NOMO-1 (cell line): ENCODE results near the gene ARHGEF4.
A peak's percentile ranks its signal among the peaks of the same experiment; 100 is the strongest.

Experiments used
- DNase-seq, 2 experiments: peaks; one replicate each; lab custom pipeline; 2025; ENCODE audit not compliant: unreplicated experiment in 2 of 2; lab: John Stamatoyannopoulos, UW

The ARHGEF4 gene

DNA sequence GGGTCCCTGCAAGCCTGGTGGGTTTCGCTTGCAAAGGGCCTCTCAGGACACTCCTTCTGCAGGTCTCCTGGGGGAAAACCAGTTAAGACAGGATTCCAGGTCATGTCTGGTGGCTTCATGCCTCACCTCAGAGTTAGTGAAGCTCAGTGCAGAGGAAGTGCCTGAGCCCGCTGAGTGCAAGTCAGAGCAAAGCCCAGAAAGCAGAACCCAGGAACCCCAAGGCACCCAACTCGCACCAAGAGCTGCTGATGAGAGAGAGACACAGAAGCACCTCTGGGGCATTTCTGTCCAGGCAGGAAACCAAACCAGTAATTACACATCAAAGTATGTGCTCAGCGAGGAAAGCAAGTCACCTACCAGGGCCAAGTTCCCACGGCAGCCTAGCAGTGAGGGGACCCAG lies 78.4 kb downstream of the ARHGEF4 start:
- no peak for DNase-seq

DNA sequence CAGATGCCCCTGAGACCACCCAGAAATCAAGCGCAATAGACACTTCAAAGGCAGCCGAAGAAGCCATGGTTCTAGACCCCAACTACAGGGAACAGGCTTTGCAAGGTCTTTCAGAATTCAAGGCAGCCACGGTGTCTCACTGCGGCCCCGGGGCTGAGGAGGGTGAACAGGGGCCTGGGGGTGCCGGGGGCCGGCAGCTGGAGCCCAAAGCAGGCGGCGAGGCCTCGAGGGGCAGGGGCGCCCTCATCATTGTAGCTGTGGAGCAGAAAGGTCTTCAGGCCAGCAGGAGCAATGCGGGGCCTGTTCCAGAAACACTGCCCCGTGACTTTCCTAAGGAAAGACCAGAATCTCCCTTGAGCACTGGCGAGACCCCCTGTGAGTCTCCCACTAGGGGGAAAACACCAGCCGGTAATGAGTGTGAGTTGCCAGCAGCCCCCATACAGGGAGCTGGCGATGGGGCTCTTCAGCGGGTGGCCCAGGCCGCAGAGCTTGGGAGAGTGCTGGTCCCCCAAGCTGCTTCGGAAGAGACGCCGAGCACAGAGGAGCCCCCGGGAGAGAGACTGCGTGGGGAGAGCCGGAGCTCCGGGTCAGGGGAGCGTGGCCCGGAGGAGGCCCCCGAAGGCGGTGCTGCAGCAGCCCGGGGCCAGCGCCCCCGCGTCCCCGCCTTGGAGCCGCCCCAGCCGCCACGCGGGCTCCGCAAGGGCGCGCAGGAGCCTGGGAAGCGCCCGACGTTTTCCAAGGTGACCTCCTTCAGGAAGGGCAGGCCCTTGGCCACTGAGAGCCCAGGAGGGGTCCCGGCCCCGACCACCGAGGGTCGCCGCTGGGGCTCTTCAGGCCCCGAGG lies 79.1 kb downstream of the ARHGEF4 start:
- DNase-seq, result no peak

DNA sequence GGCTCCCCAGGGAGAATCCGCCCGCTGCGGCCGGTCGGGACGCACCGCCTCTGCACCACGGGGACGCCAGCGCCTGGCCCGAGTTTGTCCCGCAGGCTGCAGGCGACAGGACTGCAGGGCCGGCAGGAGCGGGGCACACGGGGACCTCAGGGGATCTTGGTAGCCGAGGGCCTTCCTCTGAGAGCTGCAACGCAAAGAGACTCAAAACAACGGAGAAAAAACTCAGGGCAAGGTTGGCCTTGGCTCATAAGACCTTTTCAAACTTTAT lies 79.7 kb downstream of the ARHGEF4 start:
- no peak for DNase-seq

DNA sequence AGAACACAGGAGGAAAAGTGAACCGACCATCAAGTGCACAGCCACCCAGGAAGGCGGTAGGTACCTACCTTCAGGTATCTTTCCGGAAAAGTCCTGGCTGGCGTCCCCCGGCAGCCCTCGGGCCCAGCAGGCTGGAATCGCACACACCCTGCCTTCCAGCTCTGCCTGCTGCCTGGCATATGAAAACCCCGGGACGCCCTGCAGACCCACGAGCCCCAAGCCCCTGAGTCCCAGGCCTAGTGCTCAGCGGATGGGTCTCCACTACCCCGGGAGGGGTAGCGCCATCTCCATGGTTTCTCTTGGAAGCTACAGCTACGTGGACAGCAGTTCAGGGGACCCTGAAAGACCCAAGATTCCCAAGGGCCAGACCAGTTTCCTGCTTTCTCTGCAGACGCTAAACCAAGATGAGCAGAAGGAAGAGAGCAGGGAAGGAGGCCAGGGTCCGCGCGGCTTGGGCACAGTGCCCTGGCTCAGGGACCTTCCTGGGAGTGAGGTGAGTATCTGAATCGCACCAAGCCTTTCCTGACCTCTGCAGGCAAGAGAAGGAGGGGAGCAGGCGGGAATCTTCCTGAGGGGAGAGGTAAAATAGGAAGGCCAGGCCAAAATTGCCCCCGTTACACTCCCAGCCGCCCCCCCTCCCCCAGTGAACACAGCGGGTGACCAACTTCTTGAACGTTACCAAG lies 80.4 kb downstream of the ARHGEF4 start:
- DNase-seq, result no peak

DNA sequence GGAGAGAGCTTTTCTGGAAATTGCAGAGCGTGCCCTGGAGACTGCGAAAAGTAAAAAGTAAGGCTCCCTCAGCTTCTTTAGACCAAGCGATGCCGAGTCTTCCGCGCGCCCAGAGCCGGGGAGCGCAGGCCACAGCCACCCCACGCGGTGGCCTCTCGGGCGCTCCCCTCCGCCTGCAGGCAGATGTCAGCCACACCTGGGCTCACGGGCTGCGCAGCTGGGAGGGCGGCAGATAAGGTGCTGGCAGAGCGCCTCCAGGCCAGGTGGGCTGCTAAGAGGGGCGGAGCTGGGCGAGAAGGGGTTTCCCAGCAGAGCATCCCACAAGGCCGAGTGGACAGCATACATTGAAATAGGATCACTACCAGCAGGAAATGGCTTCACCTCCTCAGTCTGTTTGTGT lies 81.7 kb downstream of the ARHGEF4 start:
- DNase-seq, result no peak

DNA sequence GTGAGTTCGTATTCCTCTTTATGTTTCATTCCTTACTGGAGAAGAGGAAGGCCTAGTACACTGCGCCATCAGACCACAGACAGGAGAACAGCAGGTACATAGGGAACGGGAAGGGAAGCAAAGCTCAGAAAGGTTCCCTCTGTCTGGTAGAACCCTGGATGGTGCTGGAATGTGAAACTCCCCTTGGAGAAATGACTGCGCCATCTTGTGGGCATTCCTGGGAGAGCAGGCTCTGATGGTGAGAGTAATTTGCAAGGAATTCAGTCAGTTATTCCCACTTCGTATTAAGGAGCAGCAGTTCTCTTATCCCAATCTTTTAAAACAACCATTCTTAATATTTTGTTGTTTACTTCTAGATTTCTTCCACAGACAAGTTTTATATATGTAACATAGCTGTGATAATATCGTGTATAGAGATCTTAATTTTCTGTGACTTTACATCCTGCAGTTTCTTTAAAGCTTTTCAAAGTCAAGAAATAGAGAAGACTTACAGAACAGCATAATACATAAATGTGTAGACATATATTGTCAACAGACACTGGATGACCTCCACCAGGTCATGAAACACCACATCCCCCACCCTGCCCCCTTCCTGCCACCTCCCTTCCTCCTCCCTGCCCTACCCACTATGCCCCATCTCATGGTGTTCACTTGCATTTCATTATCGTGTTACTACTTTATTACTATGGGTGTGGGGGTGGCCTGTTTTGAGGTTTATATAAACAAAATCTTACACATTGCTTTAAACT lies 83.9 kb downstream of the ARHGEF4 start:
- DNase-seq, result peak in 1 of 2 experiments; percentile 1

DNA sequence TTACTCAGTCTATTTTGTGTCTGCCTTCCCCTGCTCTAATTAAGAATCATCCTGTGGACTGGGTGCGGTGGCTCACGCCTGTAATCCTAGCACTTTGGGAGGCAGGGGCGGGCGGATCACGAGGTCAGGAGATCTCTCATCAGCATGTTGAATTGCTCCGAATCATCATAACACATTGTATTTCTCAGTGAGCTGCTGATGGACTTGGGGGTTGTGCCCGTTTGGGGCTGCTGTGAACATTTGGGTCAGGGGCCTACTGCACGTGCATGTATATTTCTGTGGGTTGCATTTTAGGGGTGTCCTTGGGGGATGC lies 84.4 kb downstream of the ARHGEF4 start:
- DNase-seq, result no peak

DNA sequence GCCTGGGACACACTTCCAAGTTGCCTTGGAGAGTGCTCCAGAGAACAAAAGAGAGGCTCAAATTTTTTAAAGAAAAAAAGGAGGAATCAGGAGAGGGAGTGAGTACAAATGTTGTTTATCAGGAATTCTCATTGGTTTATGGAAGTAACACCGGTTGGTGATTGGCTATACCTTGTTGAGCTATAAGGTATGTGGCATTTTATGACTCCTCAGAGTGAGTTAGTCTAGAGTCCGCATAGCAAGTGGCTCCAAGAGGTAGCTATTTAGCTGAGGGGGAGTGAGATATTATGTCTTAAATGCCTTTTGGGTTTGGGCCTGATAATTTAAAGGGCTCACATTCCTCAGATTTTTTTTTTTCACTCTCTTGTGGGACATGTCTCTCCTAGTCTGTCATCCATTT lies 85.7 kb downstream of the ARHGEF4 start:
- no peak for DNase-seq

DNA sequence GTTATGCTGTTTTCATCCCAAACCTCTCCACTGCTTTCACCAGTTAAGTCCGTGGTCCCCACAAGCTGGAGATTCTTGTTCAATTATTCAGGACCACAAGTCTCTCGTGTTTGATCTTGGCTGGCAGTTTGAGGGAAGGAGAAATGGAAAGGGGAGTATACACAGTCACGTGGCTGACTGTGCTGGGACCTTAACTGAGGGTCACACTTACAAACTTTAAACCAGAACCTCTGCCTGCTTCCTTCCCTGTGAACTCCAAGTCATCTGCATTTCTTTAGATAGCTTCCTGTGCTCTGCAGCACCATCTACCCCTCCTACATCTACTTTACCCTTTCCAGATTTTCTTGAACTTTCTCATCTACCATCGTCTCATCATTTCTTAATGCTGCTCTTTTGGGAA lies 91.7 kb downstream of the ARHGEF4 start:
- DNase-seq, result no peak

DNA sequence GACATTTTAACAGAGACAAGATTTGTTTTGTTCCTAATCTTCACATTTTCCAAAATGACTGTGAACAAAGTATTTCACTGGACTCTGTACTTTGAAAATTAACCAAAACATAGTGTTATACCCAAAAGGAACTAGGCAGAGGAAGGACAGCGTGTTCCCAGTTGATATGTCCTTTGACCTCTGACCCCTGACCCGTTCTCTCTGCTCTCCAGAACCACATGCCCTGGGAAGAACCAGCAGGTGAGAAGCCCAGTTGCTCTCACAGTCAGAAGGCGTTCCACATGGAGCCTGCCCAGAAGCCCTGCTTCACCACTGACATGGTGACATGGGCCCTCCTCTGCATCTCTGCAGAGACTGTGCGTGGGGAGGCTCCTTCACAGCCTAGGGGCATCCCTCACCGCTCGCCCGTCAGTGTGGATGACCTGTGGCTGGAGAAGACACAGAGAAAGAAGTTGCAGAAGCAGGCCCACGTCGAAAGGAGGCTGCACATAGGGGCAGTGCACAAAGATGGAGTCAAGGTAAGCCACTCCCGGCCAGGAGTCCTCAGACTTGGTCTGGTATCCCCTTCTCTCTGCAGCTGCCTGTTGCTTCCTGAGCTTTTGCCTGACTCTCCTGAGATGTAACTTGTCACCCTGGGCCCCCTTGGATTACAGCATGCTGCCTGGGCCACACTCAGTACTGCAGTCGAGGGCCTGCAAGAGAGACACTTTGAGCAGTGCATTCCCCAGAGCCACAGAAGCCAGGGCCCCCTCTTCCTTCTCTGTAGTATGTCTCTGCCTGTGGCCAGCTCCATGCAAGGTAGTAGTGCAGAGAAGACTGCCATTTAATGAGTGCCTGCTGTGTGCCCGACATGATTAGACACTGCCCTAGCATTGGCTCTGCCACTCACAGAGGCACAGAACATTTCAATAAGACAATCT lies 94.3 kb downstream of the ARHGEF4 start:
- DNase-seq, result no peak

DNA sequence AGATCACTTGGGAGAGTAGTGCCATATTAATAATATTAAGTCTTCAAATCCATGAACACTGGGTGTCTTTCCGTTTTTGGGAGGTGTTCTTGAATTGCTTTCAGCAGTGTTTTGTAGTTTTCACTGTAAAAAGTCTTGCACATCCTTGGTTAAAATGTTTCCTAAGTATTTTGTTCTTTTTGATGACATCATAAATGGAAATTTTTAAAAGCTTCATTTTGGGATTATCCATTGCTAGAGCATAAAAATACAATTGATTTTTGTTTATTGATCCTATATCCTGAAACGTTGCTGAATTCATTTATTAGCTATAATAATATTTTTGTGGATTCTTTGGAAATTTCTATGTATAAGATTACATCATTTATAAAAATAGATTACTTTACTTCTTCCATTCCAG lies 96.8 kb downstream of the ARHGEF4 start:
- no peak for DNase-seq

DNA sequence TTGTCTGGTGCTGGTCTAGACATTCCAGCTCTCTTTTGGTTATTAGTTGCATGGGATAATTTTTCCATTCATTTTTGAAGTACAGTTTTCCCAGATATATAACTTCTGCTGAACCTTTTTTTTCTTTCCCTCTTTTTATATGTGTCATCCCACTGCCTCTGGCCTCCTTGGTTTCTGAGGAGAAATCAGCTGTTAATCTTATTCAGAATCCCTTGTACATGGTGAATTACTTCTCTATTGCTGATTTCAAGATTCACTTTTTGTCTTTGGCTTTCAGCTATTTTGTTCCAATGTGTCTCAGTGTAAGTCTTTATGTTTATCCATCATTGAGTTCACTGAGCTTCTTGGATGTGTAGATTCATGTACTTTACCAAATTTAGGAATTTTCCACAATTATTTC lies 99.7 kb downstream of the ARHGEF4 start:
- DNase-seq, result no peak

DNA sequence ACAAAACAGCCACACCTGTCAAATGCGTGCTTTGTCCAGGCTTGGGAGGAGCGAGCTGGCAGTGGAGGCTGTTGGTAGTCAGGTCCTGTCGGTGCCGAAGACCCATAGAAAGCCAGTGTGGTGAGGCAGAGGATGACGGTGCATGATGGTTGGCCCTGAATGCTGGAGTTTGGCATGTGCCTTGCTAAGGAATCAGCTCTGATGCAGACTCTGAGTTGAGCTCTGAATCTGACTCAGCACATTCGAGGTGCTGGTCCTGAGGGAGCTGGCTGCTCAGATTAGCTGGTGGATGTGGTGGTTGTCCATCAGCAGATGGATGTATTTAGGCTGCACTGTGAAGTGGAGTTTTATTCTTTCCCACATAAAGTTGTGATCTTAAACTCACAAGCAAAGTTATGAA lies 111.3 kb downstream of the ARHGEF4 start:
- no peak for DNase-seq

DNA sequence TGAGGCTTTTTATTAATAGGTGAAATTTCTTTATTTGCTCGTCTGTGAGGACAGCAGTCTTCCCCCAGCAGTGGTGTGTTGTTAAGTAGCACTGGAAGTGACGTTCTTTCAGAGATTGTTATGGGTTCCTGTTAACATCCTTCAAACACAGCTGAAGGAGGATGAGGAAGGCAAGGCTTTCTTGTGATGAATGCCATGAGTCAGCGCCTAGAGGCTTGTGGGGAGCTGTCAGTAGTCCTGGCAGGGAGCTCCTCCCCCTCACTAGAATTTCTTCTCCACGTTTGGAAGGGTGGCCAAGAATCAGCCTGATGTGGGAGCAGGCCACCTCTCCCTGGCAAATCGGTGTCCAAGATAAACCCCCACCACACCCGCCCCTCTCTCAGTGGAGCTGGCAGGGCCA lies 113.2 kb downstream of the ARHGEF4 start:
- no peak for DNase-seq

DNA sequence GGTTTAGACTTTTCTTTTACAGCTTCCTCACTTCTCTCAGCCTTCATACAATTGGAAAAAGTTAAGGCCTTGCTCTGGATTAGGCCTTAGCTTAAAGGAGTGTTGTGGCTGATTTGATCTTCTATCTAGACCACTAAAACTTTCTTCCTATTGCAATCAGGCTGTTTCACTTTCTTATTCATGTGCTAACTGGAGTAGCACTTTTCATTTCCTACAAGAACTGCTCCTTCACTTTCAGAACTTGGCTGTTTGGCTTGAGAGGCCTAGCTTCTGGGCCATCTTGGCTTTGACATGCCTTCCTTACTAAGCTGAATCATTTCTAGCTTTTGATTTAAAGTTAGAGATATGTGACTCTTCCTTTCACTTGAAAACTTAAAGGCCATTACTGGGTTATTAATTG lies 114.3 kb downstream of the ARHGEF4 start:
- DNase-seq, result no peak

DNA sequence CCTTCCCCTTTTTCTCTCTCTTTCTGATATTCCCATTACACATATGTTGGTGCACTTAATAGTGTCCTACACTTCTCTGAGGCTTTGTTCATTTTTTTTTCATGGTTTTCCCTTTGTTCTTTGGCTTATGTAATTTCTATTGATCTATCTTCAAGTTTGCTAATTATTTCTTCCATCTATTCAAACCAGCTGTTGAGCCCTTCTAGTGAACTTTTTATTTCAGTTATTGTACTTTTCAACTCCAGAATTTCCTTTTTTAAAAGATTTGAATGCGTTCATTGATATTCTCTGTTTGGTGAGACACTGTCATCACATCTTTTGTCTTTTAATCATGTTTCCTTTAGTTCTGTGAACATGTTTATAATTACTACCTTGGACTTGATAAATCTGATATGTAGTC lies 118.2 kb downstream of the ARHGEF4 start:
- DNase-seq, result no peak

DNA sequence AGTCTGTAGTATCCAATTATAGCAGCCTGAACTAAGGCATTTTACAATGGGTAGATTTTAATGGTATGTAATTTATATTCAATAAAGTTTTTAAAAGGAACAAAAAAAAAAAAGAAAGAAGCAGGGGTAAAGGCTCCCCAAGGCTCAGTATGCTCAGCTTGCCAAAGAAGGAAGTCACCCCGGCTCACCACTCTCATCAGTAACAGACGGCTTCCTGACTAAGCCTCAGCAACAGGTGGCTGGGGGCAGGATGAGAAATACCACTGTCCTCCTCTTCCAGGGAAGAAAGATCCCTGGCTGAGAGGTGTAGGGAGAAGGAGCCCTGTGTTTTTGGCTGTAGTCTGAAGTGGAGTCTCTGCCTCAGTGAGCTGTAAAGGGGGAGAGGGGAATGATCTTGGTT lies 121.2 kb downstream of the ARHGEF4 start:
- DNase-seq, result no peak

DNA sequence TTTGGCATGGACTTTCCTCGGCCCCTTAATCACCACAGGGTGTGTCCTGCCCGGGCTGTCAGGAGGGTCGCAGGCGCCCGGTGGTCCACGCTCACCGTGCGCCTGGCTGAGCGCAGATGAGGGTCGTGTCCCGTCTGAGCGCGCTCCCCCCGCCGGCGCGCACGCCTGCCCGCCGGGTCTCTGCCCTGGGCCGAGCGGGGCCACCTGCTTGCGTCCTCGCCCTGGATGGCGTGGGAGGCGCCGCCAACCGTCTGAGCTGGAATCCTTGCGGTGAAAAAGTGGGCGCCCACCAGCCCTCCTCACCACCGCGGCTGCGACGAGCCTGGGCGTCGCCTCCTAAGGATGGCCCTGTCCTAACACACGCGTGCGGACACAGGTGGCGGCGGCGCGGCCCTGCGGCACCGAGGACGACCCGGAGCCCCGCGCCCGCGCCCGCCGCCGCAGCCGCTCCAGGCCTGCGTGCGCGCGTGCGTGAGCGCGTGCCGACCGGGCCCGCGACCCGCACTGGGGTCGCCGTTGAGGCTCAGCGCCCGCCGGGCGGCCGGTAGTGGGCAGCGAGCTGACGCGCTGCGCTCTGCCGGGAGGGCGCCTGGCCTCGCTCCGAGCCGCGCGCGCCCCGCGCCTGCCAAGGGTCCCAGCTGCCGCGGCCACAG lies 126.6 kb downstream of the ARHGEF4 start:
- DNase-seq, result no peak

DNA sequence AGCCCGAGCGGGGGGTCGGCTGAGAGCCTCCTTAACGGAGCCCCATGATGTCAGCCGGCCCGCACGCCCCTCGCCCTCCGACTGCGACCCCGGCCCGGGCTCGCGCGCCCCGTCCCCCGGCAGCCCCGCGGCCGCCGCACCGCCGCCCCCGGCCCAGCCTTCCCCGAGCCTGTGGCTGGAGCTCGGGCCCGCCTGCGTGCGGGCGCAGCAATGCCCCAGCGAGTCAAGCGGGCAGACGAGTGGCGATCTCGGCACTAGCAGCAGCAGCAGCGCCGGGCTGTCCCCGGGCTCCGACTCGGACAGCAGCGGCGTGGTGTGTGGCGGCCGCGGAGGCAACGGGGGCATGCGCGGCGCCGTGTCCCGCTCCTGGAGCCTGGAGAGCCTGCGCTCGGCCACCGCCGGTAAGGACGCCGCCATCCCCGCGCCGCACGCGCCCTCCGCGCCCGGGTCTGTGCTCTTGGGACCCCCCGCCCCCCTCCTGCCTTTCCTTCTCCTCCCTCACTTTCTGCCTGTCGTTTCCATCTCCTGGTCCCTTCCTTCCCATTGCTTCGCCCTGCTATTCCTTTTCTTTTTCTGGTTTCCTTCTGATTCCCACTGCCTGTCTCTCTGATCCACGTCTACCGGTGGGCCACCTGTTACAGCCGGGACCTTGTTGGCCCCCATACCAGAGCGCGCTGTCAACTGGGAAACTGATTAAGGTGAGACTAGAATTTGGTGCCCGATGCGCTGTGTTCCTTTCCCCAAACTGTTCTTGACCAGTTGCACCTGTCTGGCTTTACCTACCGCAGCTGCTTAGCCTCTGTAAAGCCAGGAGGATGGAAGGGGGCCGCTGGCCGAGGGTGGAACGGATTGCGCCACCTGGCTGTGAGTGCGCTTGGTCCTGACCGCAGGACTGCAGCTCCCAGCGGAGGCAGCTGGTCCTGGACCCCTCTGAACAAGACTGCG lies 127.4 kb downstream of the ARHGEF4 start:
- no peak for DNase-seq

DNA sequence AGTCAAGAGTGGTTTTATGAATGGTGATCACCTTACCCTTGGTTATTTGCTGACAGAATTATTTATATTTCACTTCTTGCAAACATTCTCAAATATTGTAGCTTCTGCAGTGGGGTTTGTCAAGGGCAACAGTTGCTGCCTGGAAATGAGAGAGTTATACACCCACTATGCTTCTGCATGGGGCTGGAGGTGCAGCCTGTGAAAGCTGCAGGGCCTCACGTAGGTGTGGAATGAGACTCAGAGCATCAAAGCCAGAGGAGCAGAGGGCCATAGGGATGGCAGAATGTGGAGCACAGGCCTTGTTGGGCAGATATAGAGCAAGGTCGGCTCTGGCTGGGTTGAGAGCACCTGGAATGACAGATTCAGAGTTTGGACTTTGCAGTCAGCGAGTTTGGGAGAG lies 128.2 kb downstream of the ARHGEF4 start:
- DNase-seq, result no peak
